Psoas muscle (tissue), 8 donors: Measurements from ENCODE around the gene TRPM6. TPM values are rescaled to one million over a fixed set of nuclear protein-coding genes. Genes with fewer than 3 reads are reported as not detected.
"Not testable (repeated sequence)": the region's sequence is repeated elsewhere in the genome, so short reads cannot be mapped to it uniquely, and the experiment has no call there.

Experiments
- ATAC-seq, 4 donors: fragments of 200-7000 bp; cut with Tn5 transposase; one replicate each; pipeline ENCODE4 v1.9.1; 2020; ENCODE audit warnings: moderate library complexity in 3 of 4, mild to moderate bottlenecking in 2 of 4
- DNase-seq, 2 donors: peaks; one replicate each; pipeline ENCODE4 v3.0.0-alpha.2; 2020
- H3K27ac ChIP-seq: fragments of 200-600 bp; one replicate; pipeline ENCODE4 v1.8.0; 2022
- H3K27me3 ChIP-seq, 3 donors: fragments of 200-600 bp in 1 of 3; one replicate each; pipeline versions ENCODE4 v1.6.1 to v1.8.0; 2013 to 2022; ENCODE audit warnings: low read length in 2 of 3, mild to moderate bottlenecking in 2 of 3, moderate library complexity in 1 of 3; ENCODE audit not compliant: insufficient read depth in 3 of 3
- H3K36me3 ChIP-seq, 2 donors: fragments of 200-600 bp in 1 of 2; one replicate each; pipeline versions ENCODE4 v1.6.1 to v1.8.0; 2013 to 2022; ENCODE audit warnings: low read depth in 1 of 2, mild to moderate bottlenecking in 1 of 2, moderate library complexity in 1 of 2; ENCODE audit not compliant: insufficient read depth in 1 of 2
- H3K4me1 ChIP-seq: fragments of 200-600 bp; one replicate; pipeline ENCODE4 v1.8.0; 2022
- H3K4me3 ChIP-seq: fragments of 200-600 bp; one replicate; pipeline ENCODE4 v1.8.0; 2022; ENCODE audit warnings: mild to moderate bottlenecking
- H3K9me3 ChIP-seq: fragments of 200-600 bp; one replicate; pipeline ENCODE4 v1.8.0; 2022
- CTCF ChIP-seq: fragments of 200-600 bp; IDR thresholded peaks from one replicate; pipeline ENCODE4 v1.8.0; 2022; ENCODE audit warnings: antibody characterized with exemption
- WGBS, 3 donors: extraction: QIAGEN DNeasy Blood & Tissue Kit; methylation state at CpG; one replicate each; pipeline versions ENCODE4 v1.1.6 to v1.1.7; 2013; 5-methylcytosine and 5-hydroxymethylcytosine counted together
- intact Hi-C, 2 donors: fragments of 100-400 bp; cut with DNase I; formaldehyde crosslinking; loops; one replicate each; pipeline versions ENCODE4 v1.11.0 to v1.14.2; 2022
- polyA plus RNA-seq, 3 donors: library from polyadenylated mRNA; stranded (reverse); fragments of 200-250 nt; gene quantifications; one replicate each; pipeline ENCODE4 v1.2.3, GENCODE V29; 2013
- total RNA-seq, 4 donors: library from RNA; stranded (reverse); fragmentation: NEBNext Ultra II Directional in 2 of 4; extraction: Animal tissue kit (Norgen Biotek cat#: 25700) in 2 of 4; gene quantifications; one replicate each; pipeline versions ENCODE4 v1.2.1 to v1.2.4, GENCODE V29; 2021 to 2023
- donor health status: healthy with polysubstance abuse.
- donor health status: DM: no; HTN: no; CAD: no; lungs with moderate emphysema.
- donor health status: Bipolar disorder and iron deficiency.
- donor health status: healthy.
- donor health status: DM: yes; HTN: yes; CAD: no.
- donor health status: DM: no; HTN: no; CAD: no.
- donor health status: DM: no; HTN: no; CAD: no.
- donor health status: DM: yes; HTN: yes; CAD: no.

The TRPM6 gene
- total and polyA plus RNA-seq, 7 donors = 0.04 to 0.27 (median 0.12) TPM; not detected in 1

- no peak for TF ChIP-seq CTCF
- intact Hi-C loops = no loop called here
- Histone ChIP-seq H3K4me1 (no peaks in the 10 kb centered on the region), H3K27ac (no peak overlapping the region), H3K4me3 (no peak overlapping the region), H3K36me3 (no peaks in the 10 kb centered on the region), H3K27me3 (no peaks in the 10 kb centered on the region), H3K9me3 (no peaks in the 10 kb centered on the region)
- no peak for ATAC-seq
- no peak for DNase-seq
- 43 to 54% (median 48%) methylated on average over 2 of the region's 2 CpGs for WGBS, 3 donors
Measured at GRCh38 chr9:74859786-74860185, 27.9 kb downstream of the TRPM6 start.

GRCh38 chr9:74858751-74859414 lies 28.8 kb downstream of the TRPM6 start:
- intact Hi-C loops = no loop called here
- no peaks in the 10 kb centered on the region for H3K9me3 ChIP-seq
- DNase-seq = no peak

GRCh38 chr9:74856989-74857388 lies 30.7 kb downstream of the TRPM6 start:
- Histone ChIP-seq H3K36me3 (no peaks in the 10 kb centered on the region), H3K27me3 (no peaks in the 10 kb centered on the region), H3K4me3 (no peak overlapping the region), H3K27ac (no peak overlapping the region), H3K4me1 (no peaks in the 10 kb centered on the region), H3K9me3 (no peaks in the 10 kb centered on the region)
- intact Hi-C loops = no loop called here
- DNase-seq (no peak), ATAC-seq (no peak)
- no peak for TF ChIP-seq CTCF

More at GRCh38 chr9:74858751-74859414, 28.8 kb downstream of the TRPM6 start:
- no peak overlapping the region for H3K4me3 ChIP-seq
- H3K27ac ChIP-seq = no peak overlapping the region
- ATAC-seq = no peak
- 54 to 68% (median 59%) methylated on average over 4 of the region's 4 CpGs for WGBS, 3 donors
- H3K27me3 ChIP-seq = no peaks in the 10 kb centered on the region
- H3K4me1 ChIP-seq = no peaks in the 10 kb centered on the region
- no peak for TF ChIP-seq CTCF
- H3K36me3 ChIP-seq = no peaks in the 10 kb centered on the region

- WGBS, 3 donors = 84 to 88% (median 85%) methylated on average over 6 of the region's 6 CpGs
- Histone ChIP-seq H3K27me3 (no peaks in the 10 kb centered on the region), H3K4me1 (no peaks in the 10 kb centered on the region), H3K36me3 (no peaks in the 10 kb centered on the region), H3K4me3 (no peak overlapping the region), H3K27ac (no peak overlapping the region), H3K9me3 (no peaks in the 10 kb centered on the region)
- no peak for DNase-seq
- no peak for ATAC-seq
- no peak for TF ChIP-seq CTCF
- intact Hi-C loops = no loop called here
Measured at GRCh38 chr9:74855072-74855471, 32.6 kb downstream of the TRPM6 start.

GRCh38 chr9:74853024-74853423 lies 34.7 kb downstream of the TRPM6 start:
- H3K4me1 ChIP-seq, intact Hi-C loops, ATAC-seq, H3K4me3 ChIP-seq, DNase-seq, H3K27me3 ChIP-seq, H3K9me3 ChIP-seq, H3K27ac ChIP-seq, H3K36me3 ChIP-seq: not testable (repeated sequence)
- WGBS, 3 donors = 93 to 95% (median 94%) methylated on average over 27 to 36 of the region's 36 CpGs
